ENCODE measurements around the gene ZNF543.

ZNF543 gene

GRCh38 chr19:57293719-57294118 is 26.6 kb upstream of the ZNF543 start:
- POLR2A ChIA-PET: no interaction called here
- no peak for DNase-seq (ENCODE audit: low read depth, low spot score)
- no peak overlapping the region for H3K4me3 ChIP-seq (ENCODE audit: low read depth, low read length)
- TF ChIP-seq CTCF (IDR thresholded peaks at IDR 0.05; ENCODE audit: insufficient read depth, low read length, missing control alignments): no peak
- CTCF ChIA-PET: interaction anchor here (0.8 to 1.3 kb wide), 2 partner anchors 9 to 12 kb away, joined by 3 to 4 read pairs; no protein-coding TSS in a partner anchor

GRCh38 chr19:57302020-57302465 is 18.2 kb upstream of the ZNF543 start:
- peak; percentile 85 for DNase-seq (ENCODE audit: low read depth, low spot score)
- ChIA-PET CTCF (interaction anchor here (1.2 to 1.7 kb wide), 6 partner anchors 9 to 20 kb away, joined by 3 to 7 read pairs (median 4); no protein-coding TSS in a partner anchor), POLR2A (interaction anchor here (0.9 to 1.5 kb wide), 6 partner anchors 8 to 52 kb away, joined by 3 to 7 read pairs (median 4); partner anchors contain the start of gene ZNF543)
- no peak for TF ChIP-seq CTCF (IDR thresholded peaks at IDR 0.05; ENCODE audit: insufficient read depth, low read length, missing control alignments)
- no peak overlapping the region for H3K4me3 ChIP-seq (ENCODE audit: low read depth, low read length)

- no peak for DNase-seq (ENCODE audit: low read depth, low spot score)
- CTCF ChIA-PET: interaction anchor here (1.2 to 1.7 kb wide), 5 partner anchors 9 to 21 kb away, joined by 3 to 7 read pairs (median 4); no protein-coding TSS in a partner anchor
- no peak for TF ChIP-seq CTCF (IDR thresholded peaks at IDR 0.05; ENCODE audit: insufficient read depth, low read length, missing control alignments)
- H3K4me3 ChIP-seq (ENCODE audit: low read depth, low read length): no peak overlapping the region
- POLR2A ChIA-PET: interaction anchor here (0.9 to 1.5 kb wide), 4 partner anchors 8 to 24 kb away, joined by 3 to 7 read pairs (median 6); partner anchors contain the start of gene ZNF543
Observed at GRCh38 chr19:57302727-57303401, 17.4 kb upstream of the ZNF543 start.

GRCh38 chr19:57305056-57305455 is 15.2 kb upstream of the ZNF543 start:
- DNase-seq (ENCODE audit: low read depth, low spot score): no peak
- CTCF ChIA-PET: no interaction called here
- H3K4me3 ChIP-seq (ENCODE audit: low read depth, low read length): no peak overlapping the region
- POLR2A ChIA-PET: no interaction called here
- TF ChIP-seq CTCF (IDR thresholded peaks at IDR 0.05; ENCODE audit: insufficient read depth, low read length, missing control alignments): no peak

- no peak for DNase-seq (ENCODE audit: low read depth, low spot score)
- ChIA-PET CTCF (no interaction called here), POLR2A (no interaction called here)
- no peak for TF ChIP-seq CTCF (IDR thresholded peaks at IDR 0.05; ENCODE audit: insufficient read depth, low read length, missing control alignments)
- H3K4me3 ChIP-seq (ENCODE audit: low read depth, low read length): no peak overlapping the region
Observed at GRCh38 chr19:57308514-57308913, 11.8 kb upstream of the ZNF543 start.

- ChIA-PET CTCF (no interaction called here), POLR2A (interaction anchor here (1.0 kb wide), 1 partner anchor 9 kb away, joined by 7 read pairs; no protein-coding TSS in a partner anchor)
- no peak for TF ChIP-seq CTCF (IDR thresholded peaks at IDR 0.05; ENCODE audit: insufficient read depth, low read length, missing control alignments)
- DNase-seq (ENCODE audit: low read depth, low spot score): no peak
- H3K4me3 ChIP-seq (ENCODE audit: low read depth, low read length): no peak overlapping the region
Observed at GRCh38 chr19:57310792-57311191, 9.5 kb upstream of the ZNF543 start.

Measured in AG04449 (cell line).